Measurements from ENCODE around the gene NBEA.

NBEA gene

GRCh38 chr13:35593651-35594050 is 651.6 kb downstream of the NBEA start:
- no peaks in the 10 kb centered on the region for H3K79me2 ChIP-seq (ENCODE audit: control insufficient read depth, insufficient read depth, low read length, poor library complexity)
- no peaks in the 10 kb centered on the region for H3K9me3 ChIP-seq (ENCODE audit: insufficient read depth, low read depth, low read length)
- no peak overlapping the region for H3K4ac ChIP-seq (ENCODE audit: low read depth, low read length)
- H3K18ac ChIP-seq (ENCODE audit: low read length), result no peak overlapping the region
- H3K27me3 ChIP-seq (ENCODE audit: insufficient read depth, low read length), result no peaks in the 10 kb centered on the region
- no peak overlapping the region for H4K8ac ChIP-seq (ENCODE audit: low read depth, low read length)
- H2BK12ac ChIP-seq (ENCODE audit: low read length), result no peak overlapping the region
- no peak overlapping the region for H2BK5ac ChIP-seq (ENCODE audit: low read depth, low read length, poor library complexity)
- H3K4me2 ChIP-seq (ENCODE audit: low read length), result no peak overlapping the region
- H2AK5ac ChIP-seq (ENCODE audit: low read length), result no peak overlapping the region
- no peak overlapping the region for H3K27ac ChIP-seq (ENCODE audit: low read depth, low read length)
- no CpG with 5 or more reads among the region's 3 CpGs for WGBS (ENCODE audit: extremely low coverage, insufficient coverage, insufficient read length)
- H3K14ac ChIP-seq (ENCODE audit: low read length), result no peak overlapping the region
- DNase-seq, result no peak
- H2AFZ ChIP-seq (ENCODE audit: insufficient read depth, low read length, poor library complexity), result no peak overlapping the region
- peaks cover 3% of the 10 kb centered on the region for H3K79me1 ChIP-seq (ENCODE audit: low read length)
- peaks cover 0 to 5% of the 10 kb centered on the region in 2 experiments for H3K4me1 ChIP-seq (ENCODE audit: control insufficient read depth in 1 of 2, insufficient read depth in 2 of 2, low read length in 2 of 2)
- H3K36me3 ChIP-seq (ENCODE audit: control insufficient read depth in 1 of 2, insufficient read depth in 2 of 2, low read length in 2 of 2), result no peaks in the 10 kb centered on the region
- no peak overlapping the region for H4K12ac ChIP-seq (ENCODE audit: low read depth, low read length)
- H4K91ac ChIP-seq (ENCODE audit: low read depth, low read length), result no peak overlapping the region
- H3K4me3 ChIP-seq (ENCODE audit: low read depth, low read length), result no peak overlapping the region
- no peak overlapping the region for H3K9ac ChIP-seq (ENCODE audit: low read length)
- H3K23ac ChIP-seq (ENCODE audit: low read length), result no peak overlapping the region
- no peak overlapping the region for H2BK120ac ChIP-seq (ENCODE audit: insufficient read depth, low read length, poor library complexity)

GRCh38 chr13:35594096-35594495 is 652.0 kb downstream of the NBEA start:
- no peaks in the 10 kb centered on the region for H3K9me3 ChIP-seq (ENCODE audit: insufficient read depth, low read depth, low read length)
- no peaks in the 10 kb centered on the region for H3K79me2 ChIP-seq (ENCODE audit: control insufficient read depth, insufficient read depth, low read length, poor library complexity)
- H3K4ac ChIP-seq (ENCODE audit: low read depth, low read length), result no peak overlapping the region
- no peak overlapping the region for H4K8ac ChIP-seq (ENCODE audit: low read depth, low read length)
- no peak overlapping the region for H2BK120ac ChIP-seq (ENCODE audit: insufficient read depth, low read length, poor library complexity)
- H3K18ac ChIP-seq (ENCODE audit: low read length), result no peak overlapping the region
- no peak overlapping the region for H3K9ac ChIP-seq (ENCODE audit: low read length)
- H4K12ac ChIP-seq (ENCODE audit: low read depth, low read length), result no peak overlapping the region
- H3K4me3 ChIP-seq (ENCODE audit: low read depth, low read length), result no peak overlapping the region
- H3K23ac ChIP-seq (ENCODE audit: low read length), result no peak overlapping the region
- H3K4me1 ChIP-seq (ENCODE audit: control insufficient read depth in 1 of 2, insufficient read depth in 2 of 2, low read length in 2 of 2), result peaks cover 0 to 7% of the 10 kb centered on the region in 2 experiments
- H2AK5ac ChIP-seq (ENCODE audit: low read length), result no peak overlapping the region
- no peak overlapping the region for H2AFZ ChIP-seq (ENCODE audit: insufficient read depth, low read length, poor library complexity)
- no CpG with 5 or more reads among the region's 1 CpG for WGBS (ENCODE audit: extremely low coverage, insufficient coverage, insufficient read length)
- DNase-seq, result peak in 1 of 2 donors; percentile 52
- no peaks in the 10 kb centered on the region for H3K36me3 ChIP-seq (ENCODE audit: control insufficient read depth in 1 of 2, insufficient read depth in 2 of 2, low read length in 2 of 2)
- H3K27me3 ChIP-seq (ENCODE audit: insufficient read depth, low read length), result no peaks in the 10 kb centered on the region
- H3K4me2 ChIP-seq (ENCODE audit: low read length), result no peak overlapping the region
- no peak overlapping the region for H2BK5ac ChIP-seq (ENCODE audit: low read depth, low read length, poor library complexity)
- H3K14ac ChIP-seq (ENCODE audit: low read length), result no peak overlapping the region
- H4K91ac ChIP-seq (ENCODE audit: low read depth, low read length), result no peak overlapping the region
- H3K27ac ChIP-seq (ENCODE audit: low read depth, low read length), result no peak overlapping the region
- H2BK12ac ChIP-seq (ENCODE audit: low read length), result no peak overlapping the region
- H3K79me1 ChIP-seq (ENCODE audit: low read length), result peaks cover 4% of the 10 kb centered on the region

GRCh38 chr13:35595181-35595580 is 653.1 kb downstream of the NBEA start:
- H2AFZ ChIP-seq (ENCODE audit: insufficient read depth, low read length, poor library complexity), result no peak overlapping the region
- no peak overlapping the region for H3K4me3 ChIP-seq (ENCODE audit: low read depth, low read length)
- H3K9me3 ChIP-seq (ENCODE audit: insufficient read depth, low read depth, low read length), result no peaks in the 10 kb centered on the region
- no peaks in the 10 kb centered on the region for H3K79me2 ChIP-seq (ENCODE audit: control insufficient read depth, insufficient read depth, low read length, poor library complexity)
- DNase-seq, result no peak
- no peak overlapping the region for H2BK5ac ChIP-seq (ENCODE audit: low read depth, low read length, poor library complexity)
- H3K4ac ChIP-seq (ENCODE audit: low read depth, low read length), result no peak overlapping the region
- H4K8ac ChIP-seq (ENCODE audit: low read depth, low read length), result no peak overlapping the region
- H3K9ac ChIP-seq (ENCODE audit: low read length), result no peak overlapping the region
- H2AK5ac ChIP-seq (ENCODE audit: low read length), result no peak overlapping the region
- H3K27ac ChIP-seq (ENCODE audit: low read depth, low read length), result no peak overlapping the region
- H3K79me1 ChIP-seq (ENCODE audit: low read length), result peaks cover 6% of the 10 kb centered on the region
- H3K4me2 ChIP-seq (ENCODE audit: low read length), result no peak overlapping the region
- H2BK12ac ChIP-seq (ENCODE audit: low read length), result no peak overlapping the region
- H3K23ac ChIP-seq (ENCODE audit: low read length), result no peak overlapping the region
- H4K12ac ChIP-seq (ENCODE audit: low read depth, low read length), result no peak overlapping the region
- H3K36me3 ChIP-seq (ENCODE audit: control insufficient read depth in 1 of 2, insufficient read depth in 2 of 2, low read length in 2 of 2), result no peaks in the 10 kb centered on the region
- no peaks in the 10 kb centered on the region for H3K27me3 ChIP-seq (ENCODE audit: insufficient read depth, low read length)
- peaks cover 2 to 11% of the 10 kb centered on the region in 2 experiments for H3K4me1 ChIP-seq (ENCODE audit: control insufficient read depth in 1 of 2, insufficient read depth in 2 of 2, low read length in 2 of 2)
- H3K18ac ChIP-seq (ENCODE audit: low read length), result no peak overlapping the region
- H4K91ac ChIP-seq (ENCODE audit: low read depth, low read length), result no peak overlapping the region
- no peak overlapping the region for H3K14ac ChIP-seq (ENCODE audit: low read length)
- no peak overlapping the region for H2BK120ac ChIP-seq (ENCODE audit: insufficient read depth, low read length, poor library complexity)

GRCh38 chr13:35596321-35597030 is 654.4 kb downstream of the NBEA start:
- Histone ChIP-seq H2BK12ac (ENCODE audit: low read length) (no peak overlapping the region), H3K4me3 (ENCODE audit: low read depth, low read length) (no peak overlapping the region), H3K36me3 (ENCODE audit: control insufficient read depth in 1 of 2, insufficient read depth in 2 of 2, low read length in 2 of 2) (no peaks in the 10 kb centered on the region), H3K14ac (ENCODE audit: low read length) (no peak overlapping the region), H3K23ac (ENCODE audit: low read length) (no peak overlapping the region), H3K4me2 (ENCODE audit: low read length) (no peak overlapping the region), H3K4me1 (ENCODE audit: control insufficient read depth in 1 of 2, insufficient read depth in 2 of 2, low read length in 2 of 2) (peaks cover 2 to 11% of the 10 kb centered on the region in 2 experiments), H3K9ac (ENCODE audit: low read length) (no peak overlapping the region), H3K4ac (ENCODE audit: low read depth, low read length) (no peak overlapping the region), H2AFZ (ENCODE audit: insufficient read depth, low read length, poor library complexity) (no peak overlapping the region), H3K9me3 (ENCODE audit: insufficient read depth, low read depth, low read length) (no peaks in the 10 kb centered on the region), H2BK5ac (ENCODE audit: low read depth, low read length, poor library complexity) (no peak overlapping the region), H3K79me2 (ENCODE audit: control insufficient read depth, insufficient read depth, low read length, poor library complexity) (no peaks in the 10 kb centered on the region), H3K27me3 (ENCODE audit: insufficient read depth, low read length) (no peaks in the 10 kb centered on the region), H4K8ac (ENCODE audit: low read depth, low read length) (no peak overlapping the region), H3K79me1 (ENCODE audit: low read length) (peaks cover 6% of the 10 kb centered on the region), H2BK120ac (ENCODE audit: insufficient read depth, low read length, poor library complexity) (no peak overlapping the region), H4K12ac (ENCODE audit: low read depth, low read length) (no peak overlapping the region), H2AK5ac (ENCODE audit: low read length) (no peak overlapping the region), H4K91ac (ENCODE audit: low read depth, low read length) (no peak overlapping the region), H3K18ac (ENCODE audit: low read length) (no peak overlapping the region), H3K27ac (ENCODE audit: low read depth, low read length) (no peak overlapping the region)
- DNase-seq, result no peak
- no CpG with 5 or more reads among the region's 5 CpGs for WGBS (ENCODE audit: extremely low coverage, insufficient coverage, insufficient read length)
